ENCODE results near the gene TOLLIP. TPM values are rescaled to one million over a fixed set of nuclear protein-coding genes. Genes with fewer than 3 reads are reported as not detected.

The TOLLIP gene
- total RNA-seq, 2 donors from 2014 or later: 51.1 to 63.9 TPM

GRCh38 chr11:1256257-1257045 lies 53.0 kb downstream of the TOLLIP start:
- ATAC-seq: no peak
- intact Hi-C loops (cut with DNase I): no loop called here
- DNase-seq: no peak
- H3K4me3 ChIP-seq: no peak overlapping the region
- H3K27ac ChIP-seq: no peak overlapping the region
- no peaks in the 10 kb centered on the region for H3K27me3 ChIP-seq
- no peaks in the 10 kb centered on the region for H3K36me3 ChIP-seq (replicated peaks in 1 of 2; ENCODE audit: insufficient read depth in 1 of 2, low read depth in 2 of 2)
- WGBS, 2 donors: 64% methylated on average over 14 of the region's 26 CpGs; no CpG with 5 or more reads in 1 of the 2 donors
- H3K4me1 ChIP-seq: no peaks in the 10 kb centered on the region
- TF ChIP-seq POLR2A (IDR thresholded peaks at IDR 0.05) (no peak), CTCF (IDR thresholded peaks at IDR 0.05) (no peak)
- no peaks in the 10 kb centered on the region for H3K9me3 ChIP-seq

DNA sequence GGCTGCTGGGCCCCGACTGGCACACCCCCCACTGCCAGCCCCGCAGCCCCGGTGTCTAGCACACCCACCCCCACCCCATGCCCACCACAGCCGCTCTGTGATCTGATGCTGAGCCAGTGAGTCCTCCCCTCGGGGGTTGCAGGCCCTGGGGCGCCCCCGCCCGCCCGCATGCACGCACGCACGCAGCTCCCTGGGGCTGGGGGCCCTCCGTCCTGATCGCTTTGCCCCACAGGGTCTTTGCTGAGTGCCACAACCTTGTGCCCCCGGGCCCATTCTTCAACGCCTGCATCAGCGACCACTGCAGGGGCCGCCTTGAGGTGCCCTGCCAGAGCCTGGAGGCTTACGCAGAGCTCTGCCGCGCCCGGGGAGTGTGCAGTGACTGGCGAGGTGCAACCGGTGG lies 54.3 kb downstream of the TOLLIP start:
- ATAC-seq: no peak
- H3K4me3 ChIP-seq: no peak overlapping the region
- H3K27ac ChIP-seq: no peak overlapping the region
- no peaks in the 10 kb centered on the region for H3K9me3 ChIP-seq
- H3K4me1 ChIP-seq: no peaks in the 10 kb centered on the region
- no peaks in the 10 kb centered on the region for H3K27me3 ChIP-seq
- DNase-seq: no peak
- H3K36me3 ChIP-seq (replicated peaks in 1 of 2; ENCODE audit: insufficient read depth in 1 of 2, low read depth in 2 of 2): no peaks in the 10 kb centered on the region
- intact Hi-C loops (cut with DNase I): no loop called here
- TF ChIP-seq CTCF (IDR thresholded peaks at IDR 0.05) (no peak), POLR2A (IDR thresholded peaks at IDR 0.05) (no peak)
- 76 to 92% methylated on average over 5 to 12 of the region's 24 CpGs for WGBS, 2 donors

DNA sequence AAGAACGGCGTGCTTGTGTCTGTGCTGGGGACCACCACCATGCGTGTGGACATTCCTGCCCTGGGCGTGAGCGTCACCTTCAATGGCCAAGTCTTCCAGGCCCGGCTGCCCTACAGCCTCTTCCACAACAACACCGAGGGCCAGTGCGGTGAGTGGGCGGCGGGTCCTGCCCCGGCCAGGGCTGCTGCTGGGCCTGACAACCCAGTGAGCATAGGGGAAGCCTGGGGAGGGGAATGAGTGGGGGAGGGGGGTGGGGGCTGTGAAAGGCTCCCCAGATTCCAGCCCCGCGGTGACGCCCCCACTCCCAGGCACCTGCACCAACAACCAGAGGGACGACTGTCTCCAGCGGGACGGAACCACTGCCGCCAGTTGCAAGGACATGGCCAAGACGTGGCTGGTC lies 54.7 kb downstream of the TOLLIP start:
- Histone ChIP-seq H3K36me3 (replicated peaks in 1 of 2; ENCODE audit: insufficient read depth in 1 of 2, low read depth in 2 of 2) (no peaks in the 10 kb centered on the region), H3K4me1 (no peaks in the 10 kb centered on the region), H3K27me3 (no peaks in the 10 kb centered on the region), H3K9me3 (no peaks in the 10 kb centered on the region), H3K27ac (no peak overlapping the region), H3K4me3 (no peak overlapping the region)
- ATAC-seq (no peak), DNase-seq (no peak)
- TF ChIP-seq CTCF (IDR thresholded peaks at IDR 0.05): no peak
- TF ChIP-seq POLR2A (IDR thresholded peaks at IDR 0.05): no peak
- 80 to 93% methylated on average over 1 to 15 of the region's 19 CpGs for WGBS, 2 donors
- intact Hi-C loops (cut with DNase I): no loop called here

- intact Hi-C loops (cut with DNase I): no loop called here
- H3K4me1 ChIP-seq: no peaks in the 10 kb centered on the region
- no peak overlapping the region for H3K4me3 ChIP-seq
- DNase-seq (no peak), ATAC-seq (no peak)
- no peaks in the 10 kb centered on the region for H3K27me3 ChIP-seq
- WGBS, 2 donors: 90 to 94% methylated on average over 12 to 22 of the region's 22 CpGs
- no peaks in the 10 kb centered on the region for H3K36me3 ChIP-seq (replicated peaks in 1 of 2; ENCODE audit: insufficient read depth in 1 of 2, low read depth in 2 of 2)
- TF ChIP-seq POLR2A (IDR thresholded peaks at IDR 0.05) (no peak), CTCF (IDR thresholded peaks at IDR 0.05) (no peak)
- H3K27ac ChIP-seq: no peak overlapping the region
- H3K9me3 ChIP-seq: no peaks in the 10 kb centered on the region
Measured at GRCh38 chr11:1254086-1254648, 55.3 kb downstream of the TOLLIP start.

GRCh38 chr11:1253103-1253485 lies 56.3 kb downstream of the TOLLIP start:
- H3K4me3 ChIP-seq: no peak overlapping the region
- intact Hi-C loops (cut with DNase I): no loop called here

More at GRCh38 chr11:1253103-1253485, 56.3 kb downstream of the TOLLIP start:
- no peaks in the 10 kb centered on the region for H3K36me3 ChIP-seq (replicated peaks in 1 of 2; ENCODE audit: insufficient read depth in 1 of 2, low read depth in 2 of 2)
- TF ChIP-seq POLR2A (IDR thresholded peaks at IDR 0.05) (no peak), CTCF (IDR thresholded peaks at IDR 0.05) (no peak)
- no peaks in the 10 kb centered on the region for H3K4me1 ChIP-seq
- ATAC-seq: no peak
- H3K9me3 ChIP-seq: no peaks in the 10 kb centered on the region
- no peaks in the 10 kb centered on the region for H3K27me3 ChIP-seq
- DNase-seq: no peak
- WGBS, 2 donors: 93 to 95% methylated on average over 9 of the region's 9 CpGs
- H3K27ac ChIP-seq: no peak overlapping the region

All from body of pancreas (tissue), 4 donors.